Measurements from ENCODE around the gene CCZ1. TPM values are rescaled to one million over a fixed set of nuclear protein-coding genes. Genes with fewer than 3 reads are reported as not detected.
"Not testable (repeated sequence)": the region's sequence is repeated elsewhere in the genome, so short reads cannot be mapped to it uniquely, and the experiment has no call there.

The CCZ1 gene
- polyA plus RNA-seq, 1 donor, result 92.2 TPM

- not testable (repeated sequence) for DNase-seq
These were observed 4.5 kb downstream of the CCZ1 start for GRCh38 chr7:5903002-5903401.

GRCh38 chr7:5904726-5905125 lies 6.2 kb downstream of the CCZ1 start:
- DNase-seq, result not testable (repeated sequence)

- DNase-seq, result not testable (repeated sequence)
These were observed 10.3 kb downstream of the CCZ1 start for GRCh38 chr7:5908835-5909234.

GRCh38 chr7:5916529-5916928 lies 18.0 kb downstream of the CCZ1 start:
- not testable (repeated sequence) for DNase-seq

- DNase-seq, result not testable (repeated sequence)
These were observed 25.6 kb downstream of the CCZ1 start for GRCh38 chr7:5924180-5924579.

- not testable (repeated sequence) for DNase-seq
These were observed 26.1 kb downstream of the CCZ1 start for GRCh38 chr7:5924630-5925029.

GRCh38 chr7:5926263-5926870 lies 27.8 kb downstream of the CCZ1 start:
- DNase-seq, result not testable (repeated sequence)

- DNase-seq, result not testable (repeated sequence)
These were observed 31.8 kb downstream of the CCZ1 start for GRCh38 chr7:5930290-5930689.

GRCh38 chr7:5931250-5931649 lies 32.7 kb downstream of the CCZ1 start:
- DNase-seq, result not testable (repeated sequence)

- DNase-seq, result not testable (repeated sequence)
These were observed 33.5 kb downstream of the CCZ1 start for GRCh38 chr7:5931905-5932644.

- DNase-seq, result not testable (repeated sequence)
These were observed 36.5 kb downstream of the CCZ1 start for GRCh38 chr7:5934945-5935450.

- DNase-seq, result not testable (repeated sequence)
These were observed 64.7 kb downstream of the CCZ1 start for GRCh38 chr7:5963205-5963604.

GRCh38 chr7:5963810-5964209 lies 65.3 kb downstream of the CCZ1 start:
- not testable (repeated sequence) for DNase-seq

GRCh38 chr7:5970347-5970911 lies 71.9 kb downstream of the CCZ1 start, which contains the start of gene RSPH10B:
TSS of gene RSPH10B (minus strand) at chr7:5970689. CDS start at chr7:5967116, 3,573 bp downstream.
- not testable (repeated sequence) for DNase-seq

GRCh38 chr7:5973580-5973979 lies 75.0 kb downstream of the CCZ1 start:
- not testable (repeated sequence) for DNase-seq

Other genes starting within 250 kb of the CCZ1 start
- gene RNF216, start 117.1 kb upstream of the CCZ1 start, polyA plus RNA-seq (ENCODE audit: insufficient read length), result 39.3 TPM
- 1.2 TPM for gene OCM, start 17.9 kb upstream of the CCZ1 start, polyA plus RNA-seq (ENCODE audit: insufficient read length)
- 0.43 TPM for gene RSPH10B, start 72.0 kb downstream of the CCZ1 start, polyA plus RNA-seq (ENCODE audit: insufficient read length)
- 27.7 TPM for gene PMS2, start 110.3 kb downstream of the CCZ1 start, polyA plus RNA-seq (ENCODE audit: insufficient read length)
- 21.9 TPM for gene AIMP2, start 110.5 kb downstream of the CCZ1 start, polyA plus RNA-seq (ENCODE audit: insufficient read length)
- 3.4 TPM for gene ANKRD61, start 132.6 kb downstream of the CCZ1 start, polyA plus RNA-seq (ENCODE audit: insufficient read length)
- gene EIF2AK1, start 160.4 kb downstream of the CCZ1 start, polyA plus RNA-seq (ENCODE audit: insufficient read length), result 117 TPM
- gene USP42, start 206.2 kb downstream of the CCZ1 start, polyA plus RNA-seq (ENCODE audit: insufficient read length), result 22.7 TPM

Data from left kidney (tissue), 2 donors.